GM21515 (cell line): ENCODE measurements around the gene PPP1R14C.
"Not testable (repeated sequence)": the region's sequence is repeated elsewhere in the genome, so short reads cannot be mapped to it uniquely, and the experiment has no call there.

Source experiments
- ATAC-seq: cut with Tn5 transposase; IDR thresholded peaks from one replicate; pipeline ENCODE4 v1.9.1; 2021; ENCODE audit not compliant: unreplicated experiment

Gene PPP1R14C

GRCh38 chr6:150137711-150138110, 5.1 kb upstream of the PPP1R14C start:
- ATAC-seq: not testable (repeated sequence)

GRCh38 chr6:150138638-150139037, 4.2 kb upstream of the PPP1R14C start:
- no peak for ATAC-seq

GRCh38 chr6:150139533-150139932, 3.3 kb upstream of the PPP1R14C start:
- no peak for ATAC-seq

DNA sequence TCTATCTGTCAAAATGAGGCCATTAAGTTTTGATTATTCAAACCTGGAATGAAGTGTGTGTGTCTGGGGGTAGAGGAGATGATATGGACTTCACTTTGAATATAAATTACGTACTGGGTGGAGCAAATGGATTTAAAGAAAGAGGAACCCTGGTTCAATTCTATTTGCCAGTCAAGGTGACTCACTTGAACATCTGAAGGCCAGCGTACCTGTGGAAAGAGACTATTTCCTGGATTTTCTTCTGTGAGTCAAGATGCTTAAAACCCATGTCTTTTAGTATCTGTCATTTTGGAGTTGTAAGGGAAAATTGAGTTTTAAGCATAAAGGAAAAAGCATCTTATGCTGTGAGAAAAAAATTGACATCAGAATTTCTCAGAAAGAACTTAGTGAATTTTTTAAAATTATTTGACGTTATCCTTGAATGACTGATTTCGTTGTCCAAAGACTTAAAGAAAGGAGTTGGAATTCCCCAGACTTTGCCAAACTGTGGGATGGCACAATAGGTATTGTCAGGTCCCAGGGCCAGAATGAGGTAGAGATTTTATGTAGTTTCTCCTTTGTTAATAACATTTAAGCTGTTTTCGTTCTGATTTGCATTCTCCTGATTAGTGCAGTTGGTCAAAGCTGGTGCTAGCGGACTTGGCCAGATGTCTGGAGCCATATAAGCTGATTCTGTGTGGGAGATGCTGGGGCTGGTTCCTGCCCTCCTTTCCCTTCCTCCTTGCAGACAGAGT, 2.4 kb upstream of the PPP1R14C start:
- ATAC-seq: no peak

GRCh38 chr6:150142097-150142669, 661 bp upstream of the PPP1R14C start:
- ATAC-seq: no peak

GRCh38 chr6:150143516-150144293, 861 bp downstream of the PPP1R14C start:
- no peak for ATAC-seq

DNA sequence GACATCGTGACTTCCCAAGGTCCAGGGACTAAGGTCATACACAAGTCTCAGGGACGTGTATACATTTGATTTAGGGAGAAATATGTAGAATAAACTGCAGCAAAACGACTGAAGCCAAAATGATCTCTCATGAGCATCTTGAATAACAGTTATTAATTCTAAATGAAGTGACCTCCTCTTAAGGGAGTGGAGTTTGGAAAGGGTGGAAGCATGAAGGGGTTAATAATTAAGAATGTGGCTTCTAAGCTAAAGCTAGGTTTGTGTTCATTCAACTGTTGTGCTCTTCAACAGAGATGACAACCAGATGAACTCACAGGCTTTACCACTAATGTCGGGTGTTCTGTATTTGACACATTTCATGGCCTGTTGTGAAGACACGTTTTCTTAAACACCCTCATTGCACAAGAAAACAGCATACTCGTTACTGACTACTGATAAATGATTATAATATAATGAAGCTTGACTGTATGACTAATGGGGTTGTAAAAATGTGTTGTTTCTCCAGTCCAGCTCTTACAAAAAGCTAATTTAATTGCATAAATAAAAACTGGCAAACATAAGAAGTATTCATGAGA, 1.5 kb downstream of the PPP1R14C start:
- no peak for ATAC-seq

DNA sequence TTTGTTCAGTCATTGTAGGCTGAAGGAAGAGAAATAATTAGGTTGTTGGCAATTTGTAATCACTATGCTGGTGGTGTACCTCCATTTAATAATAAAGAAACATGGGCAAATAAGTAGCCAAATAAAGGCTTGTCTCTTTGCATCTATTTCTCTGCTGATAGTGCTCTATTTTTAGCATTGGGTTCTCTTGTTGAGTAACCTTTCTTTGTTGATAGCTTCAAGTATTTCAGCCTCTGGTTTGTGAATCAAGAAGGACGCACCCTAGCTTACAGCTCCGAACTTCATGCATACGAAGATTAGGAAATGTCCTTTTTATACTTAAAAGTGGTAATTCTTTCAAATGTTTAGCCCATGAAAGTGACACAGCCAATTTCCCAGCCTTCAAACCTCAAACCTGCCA, 2.6 kb downstream of the PPP1R14C start:
- no peak for ATAC-seq

DNA sequence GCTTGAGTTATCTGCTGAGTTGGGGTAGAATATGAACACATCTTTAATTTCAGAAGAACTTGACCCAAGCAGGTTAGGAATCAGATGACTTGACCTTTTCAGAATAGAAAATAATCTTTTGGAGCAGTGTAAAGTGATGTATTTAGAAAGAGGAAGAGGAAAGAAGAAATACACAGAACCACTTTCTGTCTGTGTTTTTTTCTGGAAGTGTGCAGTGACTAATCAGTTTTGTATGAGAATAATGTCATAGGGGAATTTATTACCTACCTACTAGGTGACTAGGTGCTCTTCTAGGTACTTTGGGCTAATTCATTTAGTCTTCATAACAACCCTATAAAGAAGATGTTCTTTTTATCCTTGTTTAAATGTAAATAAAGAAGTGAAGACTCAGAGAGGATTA, 3.0 kb downstream of the PPP1R14C start:
- no peak for ATAC-seq

GRCh38 chr6:150146436-150146835, 3.6 kb downstream of the PPP1R14C start:
- ATAC-seq: no peak

- ATAC-seq: no peak
These were observed 6.3 kb downstream of the PPP1R14C start for GRCh38 chr6:150149146-150149545.

DNA sequence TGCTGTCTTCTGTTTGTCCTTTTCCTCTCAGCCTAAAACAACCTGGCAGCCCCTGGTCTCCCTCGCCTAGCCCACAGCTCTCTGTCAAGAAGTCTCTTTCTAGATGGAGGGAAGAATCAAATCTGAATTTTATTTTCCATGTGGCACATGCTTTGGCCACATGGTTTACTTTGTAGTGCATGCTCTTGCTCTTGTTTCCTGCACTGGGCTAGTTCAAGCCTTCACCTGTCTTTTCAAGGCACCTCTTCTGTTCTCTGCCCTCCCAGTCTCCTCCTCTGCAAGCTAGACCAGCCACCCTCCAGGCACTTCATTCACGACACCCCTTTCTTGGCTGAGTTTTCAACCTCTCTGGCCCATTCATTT, 7.6 kb downstream of the PPP1R14C start:
- no peak for ATAC-seq

DNA sequence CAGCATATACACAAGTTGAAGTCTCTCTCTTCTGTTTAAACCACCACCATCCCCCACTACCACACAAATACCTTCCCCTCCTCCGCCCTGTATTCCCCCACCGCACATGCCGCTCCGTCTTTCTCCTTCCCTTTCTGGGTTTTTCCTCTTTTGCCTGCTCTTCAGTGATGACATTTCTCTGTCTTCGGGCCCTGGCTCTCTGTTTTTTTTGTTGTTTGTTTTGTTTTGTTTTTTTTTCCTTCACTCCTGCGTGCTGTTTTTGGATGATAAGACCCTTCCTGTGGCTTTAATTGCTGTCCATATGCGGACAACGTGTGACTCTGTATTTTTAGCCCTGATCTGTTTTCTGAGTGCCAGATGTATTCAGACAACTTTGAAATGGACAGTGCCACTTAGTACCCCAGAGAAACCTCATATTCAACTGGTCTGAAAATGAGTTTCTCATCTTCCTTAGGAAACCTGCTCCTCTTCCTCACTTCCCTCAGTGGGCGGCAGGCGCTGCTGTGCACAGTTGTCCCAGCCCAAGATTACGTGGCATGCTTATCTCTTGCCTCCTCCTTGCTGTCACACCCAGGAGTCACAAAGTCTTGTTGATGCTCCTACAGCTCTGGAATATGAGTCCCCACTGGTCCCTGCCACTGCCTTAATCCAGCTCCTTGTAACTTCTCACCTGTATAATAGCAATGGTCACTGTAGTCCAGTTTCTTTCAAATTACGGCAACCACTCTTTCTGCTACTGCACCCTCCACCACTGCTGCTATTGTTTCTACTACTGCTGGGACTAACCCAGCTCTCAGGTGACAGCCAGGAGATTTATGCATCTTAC, 8.2 kb downstream of the PPP1R14C start:
- ATAC-seq: no peak

DNA sequence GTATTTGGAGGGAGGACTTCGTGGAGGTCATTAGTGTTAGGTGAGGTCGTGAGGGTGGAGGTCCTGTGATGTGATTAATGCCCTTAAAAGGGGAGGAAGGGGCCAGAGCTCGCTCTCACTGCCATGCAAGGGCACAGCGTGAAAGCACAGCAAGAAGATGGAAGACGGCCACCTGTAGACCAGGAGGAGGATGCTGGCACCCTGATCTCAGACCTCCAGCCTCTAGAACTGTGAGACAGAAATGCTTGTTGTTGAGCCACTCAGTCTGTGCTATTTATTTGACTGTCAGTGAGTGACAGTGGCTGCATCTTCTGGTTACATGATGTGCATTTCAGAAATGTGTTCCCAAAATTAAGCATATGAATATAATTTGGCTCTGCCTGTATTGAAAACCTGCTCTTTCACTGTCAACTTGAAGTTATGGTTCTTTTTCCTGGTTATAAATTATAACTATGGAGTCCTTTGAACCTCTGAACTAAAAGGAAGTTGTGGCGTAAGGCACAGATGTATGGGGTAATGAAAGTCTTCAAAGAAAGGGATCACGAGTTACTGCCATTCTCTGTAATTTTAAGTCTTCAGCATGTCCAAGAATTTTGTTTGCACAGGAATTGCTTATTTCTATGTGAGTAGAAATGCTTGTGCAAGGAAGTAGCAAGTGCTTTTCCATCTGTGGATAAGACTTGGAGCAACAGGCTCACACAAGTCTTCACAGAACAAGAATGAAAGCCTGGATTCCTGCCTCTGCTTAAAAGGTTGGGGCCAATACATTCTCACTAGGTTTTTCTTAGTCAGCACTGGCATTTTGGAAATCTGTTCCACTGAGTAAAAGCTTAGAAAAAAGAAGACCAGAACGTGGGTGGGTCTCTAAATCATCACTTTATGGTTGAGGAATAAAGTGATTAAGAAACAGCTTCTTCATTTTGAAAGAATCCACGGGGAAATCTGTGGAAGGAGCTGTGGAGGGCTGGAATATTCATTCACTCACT, 10.3 kb downstream of the PPP1R14C start:
- no peak for ATAC-seq

DNA sequence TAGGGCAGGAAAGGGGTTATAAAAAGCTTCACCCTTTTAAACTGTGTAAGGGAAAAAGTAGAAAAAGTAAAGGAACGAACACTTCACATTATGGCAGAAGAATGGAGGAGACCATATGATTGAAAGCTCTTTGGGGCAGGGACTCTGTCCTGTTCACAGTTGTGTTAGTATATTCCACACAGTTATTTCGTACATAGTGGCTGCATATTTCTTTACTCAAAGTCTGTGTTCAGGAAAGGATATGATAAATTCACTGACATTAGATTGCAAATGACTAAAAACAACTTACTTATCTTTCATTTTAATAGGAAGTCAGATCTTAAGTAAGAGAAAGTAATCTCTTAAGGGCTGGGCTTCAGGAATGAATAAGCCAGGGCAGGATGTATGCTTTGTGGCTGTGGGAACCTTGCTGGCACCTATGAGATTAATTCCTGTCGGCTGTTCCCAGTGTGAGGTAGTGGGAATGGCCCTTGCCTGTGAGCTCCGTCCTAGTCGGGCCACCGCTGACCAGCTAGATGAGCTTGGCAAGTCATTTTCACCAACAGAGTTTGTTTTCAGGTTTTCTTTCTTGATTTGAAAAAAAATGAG, 11.2 kb downstream of the PPP1R14C start:
- ATAC-seq: no peak

GRCh38 chr6:150156460-150156859, 13.6 kb downstream of the PPP1R14C start:
- ATAC-seq: no peak

GRCh38 chr6:150157081-150157480, 14.2 kb downstream of the PPP1R14C start:
- no peak for ATAC-seq

- ATAC-seq: no peak
These were observed 16.9 kb downstream of the PPP1R14C start for GRCh38 chr6:150159757-150160156.

- ATAC-seq: no peak
These were observed 21.1 kb downstream of the PPP1R14C start for GRCh38 chr6:150163970-150164369.
